HFF-Myc (cell line): Measurements from ENCODE around the gene CXCL1.

ENCODE experiments used
- DNase-seq: peaks from one replicate; pipeline ENCODE4 v3.0.0-alpha.2; 2011; ENCODE audit warnings: low read depth; ENCODE audit errors: extremely low read depth
- H3K4me3 ChIP-seq: replicated peaks from 2 replicates; pipeline ENCODE4 v1.5.1; 2011; ENCODE audit warnings: low read depth, mild to moderate bottlenecking, control low read depth, low read length
- TF ChIP-seq, protein P1 (sequence below): IDR thresholded peaks from 2 replicates; pipeline ENCODE4 v1.5.1; 2012; ENCODE audit warnings: mild to moderate bottlenecking, low read depth, low read length, control low read depth; ENCODE audit errors: missing control alignments

CXCL1 gene

DNA sequence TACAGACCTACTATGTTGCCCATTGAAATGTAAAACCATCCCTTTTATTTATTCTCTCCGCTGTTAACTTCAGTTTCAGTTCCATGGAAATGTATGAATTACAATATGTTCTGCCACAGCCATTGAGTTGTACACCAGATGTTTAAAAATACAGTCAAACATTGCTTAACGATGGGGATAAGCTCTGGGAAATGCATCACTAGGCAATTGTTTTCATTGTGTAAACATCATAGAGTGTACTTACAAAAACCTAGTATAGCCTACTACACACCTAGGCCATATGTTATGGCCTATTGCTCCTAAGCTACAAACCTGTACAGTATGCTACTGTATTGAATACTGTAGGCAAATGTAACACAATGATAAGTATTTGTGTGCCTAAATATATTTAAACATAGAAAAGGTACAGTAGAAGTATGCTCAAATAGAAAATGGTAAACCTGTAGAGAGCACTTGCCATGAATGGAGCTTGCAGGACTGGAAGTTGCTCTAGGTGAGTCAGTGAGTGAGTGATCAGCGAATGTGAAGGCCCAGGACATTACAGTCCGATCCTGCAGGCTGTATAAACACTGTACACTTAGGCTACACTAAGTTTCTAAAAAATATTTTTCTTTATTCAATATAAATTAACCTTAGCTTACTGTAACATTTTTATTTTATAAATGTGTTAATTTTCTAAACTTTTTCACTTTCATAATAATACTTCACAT is 18.8 kb upstream of the CXCL1 start:
- no peak overlapping the region for H3K4me3 ChIP-seq
- no peak for DNase-seq
- TF ChIP-seq, protein P1, sequence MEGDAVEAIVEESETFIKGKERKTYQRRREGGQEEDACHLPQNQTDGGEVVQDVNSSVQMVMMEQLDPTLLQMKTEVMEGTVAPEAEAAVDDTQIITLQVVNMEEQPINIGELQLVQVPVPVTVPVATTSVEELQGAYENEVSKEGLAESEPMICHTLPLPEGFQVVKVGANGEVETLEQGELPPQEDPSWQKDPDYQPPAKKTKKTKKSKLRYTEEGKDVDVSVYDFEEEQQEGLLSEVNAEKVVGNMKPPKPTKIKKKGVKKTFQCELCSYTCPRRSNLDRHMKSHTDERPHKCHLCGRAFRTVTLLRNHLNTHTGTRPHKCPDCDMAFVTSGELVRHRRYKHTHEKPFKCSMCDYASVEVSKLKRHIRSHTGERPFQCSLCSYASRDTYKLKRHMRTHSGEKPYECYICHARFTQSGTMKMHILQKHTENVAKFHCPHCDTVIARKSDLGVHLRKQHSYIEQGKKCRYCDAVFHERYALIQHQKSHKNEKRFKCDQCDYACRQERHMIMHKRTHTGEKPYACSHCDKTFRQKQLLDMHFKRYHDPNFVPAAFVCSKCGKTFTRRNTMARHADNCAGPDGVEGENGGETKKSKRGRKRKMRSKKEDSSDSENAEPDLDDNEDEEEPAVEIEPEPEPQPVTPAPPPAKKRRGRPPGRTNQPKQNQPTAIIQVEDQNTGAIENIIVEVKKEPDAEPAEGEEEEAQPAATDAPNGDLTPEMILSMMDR, result no peak

DNA sequence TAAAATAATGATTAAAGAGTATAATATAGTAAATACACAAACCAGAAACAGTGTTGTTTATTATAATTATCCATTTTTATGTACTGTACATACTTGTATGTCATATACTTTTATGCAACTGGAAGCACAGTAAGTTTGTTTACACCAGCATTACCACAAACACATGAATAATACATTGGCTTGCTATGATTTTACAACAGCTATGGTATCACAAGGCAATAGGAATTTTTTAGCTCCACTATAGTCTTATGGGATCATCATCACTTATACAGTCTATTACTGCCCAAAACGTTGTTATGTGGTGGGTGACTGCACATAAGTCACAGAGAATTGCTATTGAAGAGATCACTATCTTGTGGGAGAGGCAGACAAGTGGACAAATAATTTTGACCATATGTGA is 17.9 kb upstream of the CXCL1 start:
- TF ChIP-seq, protein P1, result no peak
- no peak for DNase-seq

DNA sequence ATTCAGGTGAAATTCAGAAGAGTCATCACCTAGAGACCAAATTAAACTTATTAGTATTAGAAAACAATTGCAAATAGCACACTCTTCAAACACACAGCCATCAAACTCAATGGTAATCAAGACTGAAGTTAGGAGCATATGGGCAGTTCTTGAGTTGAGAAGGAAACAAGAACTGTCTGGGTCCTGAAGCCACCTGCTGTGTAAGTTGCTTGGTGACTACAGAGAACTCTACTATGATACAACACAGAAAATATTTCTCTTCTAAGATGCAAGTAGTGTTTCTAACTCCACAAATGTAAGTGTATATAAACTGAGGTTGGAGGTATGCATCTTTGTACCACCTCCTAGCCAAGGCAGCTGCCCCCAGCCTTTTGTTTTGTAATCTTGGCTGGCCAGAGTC is 16.4 kb upstream of the CXCL1 start:
- TF ChIP-seq, protein P1, result no peak
- DNase-seq, result no peak
- no peak overlapping the region for H3K4me3 ChIP-seq

More for the DNA sequence above, 17.9 kb upstream of the CXCL1 start:
- H3K4me3 ChIP-seq, result no peak overlapping the region

DNA sequence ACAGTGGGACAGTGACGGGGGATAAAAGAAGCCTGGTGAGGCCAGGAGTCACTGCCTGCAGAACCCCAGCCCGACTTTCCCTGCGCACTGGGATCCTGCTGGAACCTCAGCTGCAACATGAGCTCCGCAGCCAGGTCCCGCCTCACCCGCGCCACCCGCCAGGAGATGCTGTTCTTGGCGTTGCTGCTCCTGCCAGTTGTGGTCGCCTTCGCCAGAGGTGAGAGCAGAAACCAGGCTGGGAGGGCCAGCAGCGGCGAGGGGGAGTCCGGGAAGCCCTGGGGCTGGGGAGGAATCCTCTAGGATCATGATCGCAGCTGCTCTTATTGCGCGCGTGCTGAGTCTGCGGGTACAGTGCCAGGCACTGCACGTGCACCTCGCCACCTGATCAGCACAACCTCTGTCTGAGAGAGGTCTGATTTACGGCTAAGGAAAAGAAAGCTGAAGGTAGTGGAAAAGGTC is 15.9 kb upstream of the CXCL1 start, which contains the start of gene PF4V1:
TSS of gene PF4V1 (plus strand) at position 51 of the 459 bp plus-strand sequence. CDS start at position 118, 67 bp downstream.
- no peak for DNase-seq
- peak within 1 kb of the TSS; percentile 18 for H3K4me3 ChIP-seq
- TF ChIP-seq, protein P1, result peak; percentile 30

DNA sequence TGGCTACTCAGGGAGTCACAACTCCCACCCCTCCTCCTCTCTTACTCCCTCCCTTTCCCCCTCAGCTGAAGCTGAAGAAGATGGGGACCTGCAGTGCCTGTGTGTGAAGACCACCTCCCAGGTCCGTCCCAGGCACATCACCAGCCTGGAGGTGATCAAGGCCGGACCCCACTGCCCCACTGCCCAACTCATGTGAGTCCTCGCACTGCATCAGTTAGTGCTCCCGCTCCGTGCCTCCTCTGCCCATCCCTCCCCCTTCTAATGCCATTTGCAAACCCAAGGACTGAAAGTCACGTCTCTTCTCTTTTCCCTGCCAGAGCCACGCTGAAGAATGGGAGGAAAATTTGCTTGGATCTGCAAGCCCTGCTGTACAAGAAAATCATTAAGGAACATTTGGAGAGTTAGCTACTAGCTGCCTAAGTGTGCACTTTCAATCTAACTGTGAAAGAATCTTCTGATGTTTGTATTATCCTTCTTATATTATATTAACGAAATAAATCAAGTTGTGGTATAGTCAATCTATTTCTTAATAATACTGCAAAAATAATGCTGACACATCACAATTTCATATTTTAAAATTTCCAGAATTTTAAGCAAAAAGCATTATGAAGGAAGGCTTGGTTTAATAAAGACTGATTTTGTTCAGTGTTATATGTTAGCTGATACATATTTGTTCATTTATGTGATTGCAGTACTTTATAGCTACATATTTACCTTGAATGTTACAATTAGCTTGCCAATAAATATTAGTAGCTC is 15.3 kb upstream of the CXCL1 start:
- TF ChIP-seq, protein P1, result no peak
- peak overlapping the region; percentile 18 for H3K4me3 ChIP-seq
- DNase-seq, result no peak

DNA sequence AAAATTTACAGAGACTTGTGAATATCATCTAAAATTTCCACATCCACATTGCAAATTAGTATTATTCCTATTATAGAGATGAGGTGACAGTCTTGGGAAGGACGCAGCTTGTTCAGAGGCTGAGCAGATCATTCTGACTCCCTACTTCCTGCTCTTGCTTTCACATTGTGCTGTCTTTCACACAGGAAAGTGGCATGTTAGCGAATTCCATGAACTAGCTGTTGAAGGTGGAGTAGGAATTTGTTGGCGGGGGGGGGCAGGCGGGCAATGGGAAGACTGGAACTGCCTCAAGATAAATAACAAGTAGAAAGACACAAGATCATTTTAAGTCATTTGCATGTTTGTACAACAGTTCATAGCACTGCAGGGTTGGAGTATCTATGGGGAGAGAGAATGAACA is 13.8 kb upstream of the CXCL1 start:
- DNase-seq, result no peak
- TF ChIP-seq, protein P1, result no peak

More for the DNA sequence above, 13.8 kb upstream of the CXCL1 start:
- no peak overlapping the region for H3K4me3 ChIP-seq
